Liver (tissue), 9 donors: ENCODE results near the gene SLA2. TPM values are rescaled to one million over a fixed set of nuclear protein-coding genes. Genes with fewer than 3 reads are reported as not detected.
"Not testable (repeated sequence)": the region's sequence is repeated elsewhere in the genome, so short reads cannot be mapped to it uniquely, and the experiment has no call there.

Experiments
- DNase-seq: peaks from one replicate; pipeline ENCODE4 v3.0.0-alpha.2; 2017; ENCODE audit warnings: low spot score
- H3K27ac ChIP-seq, 2 donors: one replicate each; pipeline ENCODE4 v1.7.0; 2013; ENCODE audit warnings: inconsistent platforms in 2 of 2, low read length in 2 of 2, control low read depth in 1 of 2, low read depth in 1 of 2, mild to moderate bottlenecking in 1 of 2
- H3K27me3 ChIP-seq, 4 donors: one replicate each; pipeline versions ENCODE4 v1.6.1 to v1.7.0; 2013; ENCODE audit warnings: low read length in 3 of 4, inconsistent platforms in 1 of 4, mild to moderate bottlenecking in 1 of 4, moderate library complexity in 1 of 4; ENCODE audit not compliant: control insufficient read depth in 4 of 4, insufficient read depth in 4 of 4
- H3K36me3 ChIP-seq, 4 donors: one replicate each; pipeline versions ENCODE4 v1.6.1 to v1.7.0; 2013; ENCODE audit warnings: low read length in 3 of 4, mild to moderate bottlenecking in 3 of 4, low read depth in 1 of 4, moderate library complexity in 1 of 4; ENCODE audit not compliant: control insufficient read depth in 4 of 4, insufficient read depth in 3 of 4
- H3K4me1 ChIP-seq, 4 donors: one replicate each; pipeline versions ENCODE4 v1.6.1 to v1.7.0; 2013; ENCODE audit warnings: low read length in 3 of 4, mild to moderate bottlenecking in 3 of 4, moderate library complexity in 1 of 4; ENCODE audit not compliant: control insufficient read depth in 4 of 4, insufficient read depth in 4 of 4
- H3K4me3 ChIP-seq, 3 donors: one replicate each; pipeline versions ENCODE4 v1.6.1 to v1.7.0; 2013; ENCODE audit warnings: low read length in 3 of 3, control low read depth in 1 of 3, low read depth in 1 of 3, mild to moderate bottlenecking in 1 of 3
- H3K9ac ChIP-seq, 2 donors: one replicate each; pipeline ENCODE4 v1.7.0; 2013; ENCODE audit warnings: low read length in 2 of 2, mild to moderate bottlenecking in 2 of 2, moderate library complexity in 2 of 2, control low read depth in 1 of 2, low read depth in 1 of 2
- H3K9me3 ChIP-seq, 4 donors: one replicate each; pipeline versions ENCODE4 v1.6.1 to v1.7.0; 2013; ENCODE audit warnings: low read length in 3 of 4; ENCODE audit not compliant: control insufficient read depth in 4 of 4
- ATF3 ChIP-seq: IDR thresholded peaks from 2 replicates; pipeline ENCODE4 v1.6.1; 2016; ENCODE audit warnings: antibody characterized with exemption
- CTCF ChIP-seq: fragments of 150-350 bp; IDR thresholded peaks from 2 replicates; pipeline ENCODE4 v1.5.1; 2017; ENCODE audit warnings: improper control_type of control experiment, low read depth, low read length; ENCODE audit not compliant: missing input control
- EGR1 ChIP-seq, 2 donors: IDR thresholded peaks; 2 replicates each; pipeline ENCODE4 v1.6.1; 2016 to 2018; ENCODE audit warnings: antibody characterized with exemption in 2 of 2, low read depth in 2 of 2
- FOXA1 ChIP-seq: IDR thresholded peaks from 2 replicates; pipeline ENCODE4 v1.6.1; 2016; ENCODE audit warnings: antibody characterized with exemption
- FOXA2 ChIP-seq: IDR thresholded peaks from 2 replicates; pipeline ENCODE4 v1.6.1; 2016; ENCODE audit warnings: antibody characterized with exemption
- GABPA ChIP-seq, 2 donors: IDR thresholded peaks in 1 of 2; conservative IDR thresholded peaks in 1 of 2; 2 replicates each; pipeline ENCODE4 v1.6.1; 2016; ENCODE audit warnings: antibody characterized with exemption in 2 of 2, mild to moderate bottlenecking in 1 of 2, moderate library complexity in 1 of 2
- HNF4A ChIP-seq, 2 donors: conservative IDR thresholded peaks; 2 replicates each; pipeline ENCODE4 v1.6.1; 2016; ENCODE audit warnings: antibody characterized with exemption in 2 of 2, mild to moderate bottlenecking in 2 of 2
- HNF4G ChIP-seq: IDR thresholded peaks from 2 replicates; pipeline ENCODE4 v1.6.1; 2016; ENCODE audit warnings: antibody characterized with exemption
- JUND ChIP-seq, 2 donors: IDR thresholded peaks; 2 replicates each; pipeline ENCODE4 v1.6.1; 2016; ENCODE audit warnings: antibody characterized with exemption in 2 of 2
- NR2F2 ChIP-seq: IDR thresholded peaks from 2 replicates; pipeline ENCODE4 v1.6.1; 2016; ENCODE audit warnings: antibody characterized with exemption
- RAD21 ChIP-seq, 2 donors: IDR thresholded peaks; 2 replicates each; pipeline ENCODE4 v1.6.1; 2016; ENCODE audit warnings: antibody characterized with exemption in 2 of 2, mild to moderate bottlenecking in 2 of 2
- RXRA ChIP-seq, 2 donors: IDR thresholded peaks; 2 replicates each; pipeline ENCODE4 v1.6.1; 2017 to 2018; ENCODE audit warnings: antibody characterized with exemption in 2 of 2, mild to moderate bottlenecking in 1 of 2
- SP1 ChIP-seq: IDR thresholded peaks from 2 replicates; pipeline ENCODE4 v1.6.1; 2018; ENCODE audit warnings: antibody characterized with exemption, mild to moderate bottlenecking
- TAF1 ChIP-seq: conservative IDR thresholded peaks from 2 replicates; pipeline ENCODE4 v1.6.1; 2016; ENCODE audit warnings: antibody characterized with exemption, mild to moderate bottlenecking
- YY1 ChIP-seq: IDR thresholded peaks from 2 replicates; pipeline ENCODE4 v1.6.1; 2016; ENCODE audit warnings: antibody characterized with exemption, mild to moderate bottlenecking
- ZBTB33 ChIP-seq: IDR thresholded peaks from 2 replicates; pipeline ENCODE4 v1.6.1; 2016; ENCODE audit warnings: antibody characterized with exemption
- whole genome bisulfite sequencing: extraction: QIAGEN DNeasy Blood & Tissue Kit; methylation state at CpG from one replicate; pipeline ENCODE4 v1.1.7; 2013; 5-methylcytosine and 5-hydroxymethylcytosine counted together
- polyA plus RNA-seq, 2 donors: library from polyadenylated mRNA; stranded (reverse) in 1 of 2; unstranded in 1 of 2; fragments of 200-250 nt in 1 of 2; fragments of >200 nt in 1 of 2; fragmentation: Nextera tagmentation in 1 of 2; extraction: Ambion mirVana in 1 of 2; gene quantifications; one replicate each; pipeline versions ENCODE4 v1.2.1 to v1.2.3, GENCODE V29; 2013 to 2015
- total RNA-seq, 2 donors: library from RNA; depleted of rRNA; stranded (reverse); fragments of >200 nt; gene quantifications; one replicate each; pipeline ENCODE4 v1.2.3, GENCODE V29; 2014
- TF ChIP-seq, protein P1 (sequence below): IDR thresholded peaks from 2 replicates; pipeline ENCODE4 v1.6.1; 2016; ENCODE audit warnings: antibody characterized with exemption
- TF ChIP-seq, protein P2 (sequence below): IDR thresholded peaks from 2 replicates; pipeline ENCODE4 v1.6.1; 2016; ENCODE audit warnings: antibody characterized with exemption, mild to moderate bottlenecking
- donor health status: healthy.
- donor health status: healthy.
- donor health status: healthy.
- donor health status: healthy.
- donor health status: healthy.

Gene SLA2
- total and polyA plus RNA-seq, 4 donors: 0.18 to 1.6 (median 0.41) TPM

GRCh38 chr20:36641506-36641843, 4.5 kb downstream of the SLA2 start:
- Histone ChIP-seq H3K27me3 (no peaks in the 10 kb centered on the region), H3K36me3 (no peaks in the 10 kb centered on the region), H3K27ac (no peak overlapping the region), H3K9ac (no peak overlapping the region), H3K9me3 (no peaks in the 10 kb centered on the region), H3K4me3 (no peak overlapping the region), H3K4me1 (no peaks in the 10 kb centered on the region)
- no peak for DNase-seq
- 93% methylated on average over 3 of the region's 3 CpGs for WGBS
- TF ChIP-seq, protein P1, sequence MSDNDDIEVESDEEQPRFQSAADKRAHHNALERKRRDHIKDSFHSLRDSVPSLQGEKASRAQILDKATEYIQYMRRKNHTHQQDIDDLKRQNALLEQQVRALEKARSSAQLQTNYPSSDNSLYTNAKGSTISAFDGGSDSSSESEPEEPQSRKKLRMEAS: no peak
- TF ChIP-seq GABPA (IDR thresholded peaks at IDR 0.05 in 1 of 2, conservative IDR thresholded peaks at IDR 0.05 in 1 of 2) (no peak), TAF1 (no peak), YY1 (no peak), RAD21 (IDR thresholded peaks at IDR 0.05) (no peak), NR2F2 (no peak), EGR1 (IDR thresholded peaks at IDR 0.05; ENCODE audit: low read depth in 2 of 2) (no peak), CTCF (no peak), HNF4A (conservative IDR thresholded peaks at IDR 0.05) (no peak), FOXA2 (no peak), JUND (IDR thresholded peaks at IDR 0.05) (no peak), SP1 (no peak), ZBTB33 (no peak), ATF3 (no peak), RXRA (IDR thresholded peaks at IDR 0.05) (no peak), HNF4G (no peak), FOXA1 (no peak)
- TF ChIP-seq, protein P2, sequence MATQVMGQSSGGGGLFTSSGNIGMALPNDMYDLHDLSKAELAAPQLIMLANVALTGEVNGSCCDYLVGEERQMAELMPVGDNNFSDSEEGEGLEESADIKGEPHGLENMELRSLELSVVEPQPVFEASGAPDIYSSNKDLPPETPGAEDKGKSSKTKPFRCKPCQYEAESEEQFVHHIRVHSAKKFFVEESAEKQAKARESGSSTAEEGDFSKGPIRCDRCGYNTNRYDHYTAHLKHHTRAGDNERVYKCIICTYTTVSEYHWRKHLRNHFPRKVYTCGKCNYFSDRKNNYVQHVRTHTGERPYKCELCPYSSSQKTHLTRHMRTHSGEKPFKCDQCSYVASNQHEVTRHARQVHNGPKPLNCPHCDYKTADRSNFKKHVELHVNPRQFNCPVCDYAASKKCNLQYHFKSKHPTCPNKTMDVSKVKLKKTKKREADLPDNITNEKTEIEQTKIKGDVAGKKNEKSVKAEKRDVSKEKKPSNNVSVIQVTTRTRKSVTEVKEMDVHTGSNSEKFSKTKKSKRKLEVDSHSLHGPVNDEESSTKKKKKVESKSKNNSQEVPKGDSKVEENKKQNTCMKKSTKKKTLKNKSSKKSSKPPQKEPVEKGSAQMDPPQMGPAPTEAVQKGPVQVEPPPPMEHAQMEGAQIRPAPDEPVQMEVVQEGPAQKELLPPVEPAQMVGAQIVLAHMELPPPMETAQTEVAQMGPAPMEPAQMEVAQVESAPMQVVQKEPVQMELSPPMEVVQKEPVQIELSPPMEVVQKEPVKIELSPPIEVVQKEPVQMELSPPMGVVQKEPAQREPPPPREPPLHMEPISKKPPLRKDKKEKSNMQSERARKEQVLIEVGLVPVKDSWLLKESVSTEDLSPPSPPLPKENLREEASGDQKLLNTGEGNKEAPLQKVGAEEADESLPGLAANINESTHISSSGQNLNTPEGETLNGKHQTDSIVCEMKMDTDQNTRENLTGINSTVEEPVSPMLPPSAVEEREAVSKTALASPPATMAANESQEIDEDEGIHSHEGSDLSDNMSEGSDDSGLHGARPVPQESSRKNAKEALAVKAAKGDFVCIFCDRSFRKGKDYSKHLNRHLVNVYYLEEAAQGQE: no peak

DNA sequence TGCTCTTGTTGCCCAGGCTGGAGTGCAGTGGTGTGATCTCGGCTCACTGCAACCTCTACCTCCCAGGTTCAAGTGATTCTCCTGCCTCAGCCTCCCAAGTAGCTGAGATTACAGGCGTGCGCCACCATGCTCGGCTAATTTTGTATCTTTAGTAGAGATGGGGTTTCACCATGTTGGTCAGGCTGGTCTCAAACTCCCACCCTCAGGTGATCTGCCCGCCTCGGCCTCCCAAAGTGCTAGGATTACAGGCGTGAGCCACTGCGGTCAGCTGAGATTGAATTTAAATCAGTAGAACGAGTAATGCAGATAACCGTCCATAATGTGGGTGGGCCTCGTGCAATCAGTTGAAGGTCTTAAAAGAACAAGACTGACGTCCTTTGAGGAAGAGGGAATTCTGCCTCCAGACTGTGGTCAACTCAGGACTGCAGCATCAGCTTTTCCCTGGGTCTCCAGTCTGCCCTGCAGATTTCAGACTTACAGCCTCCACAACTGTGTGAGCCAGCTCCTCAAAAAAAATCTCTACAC, 7.1 kb downstream of the SLA2 start:
- 95% methylated on average over 12 of the region's 12 CpGs for WGBS
- not testable (repeated sequence) for H3K4me3 ChIP-seq, H3K36me3 ChIP-seq, H3K4me1 ChIP-seq, H3K27ac ChIP-seq, H3K9ac ChIP-seq, H3K27me3 ChIP-seq, H3K9me3 ChIP-seq, DNase-seq
